Epithelial cell of prostate (primary cell): ENCODE measurements around the gene EVI5.
"Not testable (repeated sequence)": the region's sequence is repeated elsewhere in the genome, so short reads cannot be mapped to it uniquely, and the experiment has no call there.

Experiments
- DNase-seq: peaks from one replicate; pipeline ENCODE4 v3.0.0-alpha.2; 2011; ENCODE audit warnings: low read depth, low spot score
- H3K27ac ChIP-seq: fragments of 450-650 bp; 2 replicates; pipeline ENCODE4 v1.5.1; 2017; ENCODE audit warnings: mild to moderate bottlenecking

Gene EVI5

GRCh38 chr1:92536980-92537884 is 247.7 kb downstream of the EVI5 start:
- no peak overlapping the region for H3K27ac ChIP-seq

DNA sequence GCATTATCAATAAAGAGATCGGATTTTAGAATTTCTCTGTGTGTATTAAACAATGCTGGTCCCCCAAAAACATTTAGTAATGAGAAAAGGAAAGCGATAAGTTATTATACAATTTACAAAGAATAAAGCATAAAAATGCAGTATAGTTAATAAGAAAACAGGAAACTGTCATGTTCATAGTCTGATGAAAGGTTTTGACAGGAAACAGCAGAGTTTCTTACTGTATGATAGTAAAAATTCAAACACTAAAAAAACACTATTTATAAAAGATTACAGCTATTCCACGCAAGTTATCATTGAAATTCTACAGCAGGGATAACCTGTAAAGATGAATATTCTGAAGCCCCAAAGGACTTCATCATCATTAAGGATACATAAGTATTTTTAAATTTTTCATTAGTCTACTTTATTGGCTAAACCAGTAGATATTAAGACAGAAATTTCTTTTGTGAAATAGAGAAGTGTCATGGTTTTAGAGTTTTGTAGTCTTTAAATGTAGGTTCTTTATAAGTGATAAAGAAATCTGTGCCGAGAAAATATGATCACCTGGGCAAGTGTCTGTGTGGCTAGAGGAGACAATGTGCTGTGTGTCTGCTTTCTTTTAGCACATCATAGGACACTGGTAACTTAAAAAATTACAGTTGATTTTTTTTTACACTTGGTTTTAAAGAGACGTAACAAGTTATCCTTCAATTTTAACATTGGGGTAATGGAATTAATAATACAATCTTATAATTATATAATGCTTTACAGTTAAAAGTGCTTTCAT is 248.5 kb downstream of the EVI5 start:
- H3K27ac ChIP-seq, result no peak overlapping the region
- DNase-seq, result no peak

More at GRCh38 chr1:92536980-92537884, 247.7 kb downstream of the EVI5 start:
- no peak for DNase-seq

DNA sequence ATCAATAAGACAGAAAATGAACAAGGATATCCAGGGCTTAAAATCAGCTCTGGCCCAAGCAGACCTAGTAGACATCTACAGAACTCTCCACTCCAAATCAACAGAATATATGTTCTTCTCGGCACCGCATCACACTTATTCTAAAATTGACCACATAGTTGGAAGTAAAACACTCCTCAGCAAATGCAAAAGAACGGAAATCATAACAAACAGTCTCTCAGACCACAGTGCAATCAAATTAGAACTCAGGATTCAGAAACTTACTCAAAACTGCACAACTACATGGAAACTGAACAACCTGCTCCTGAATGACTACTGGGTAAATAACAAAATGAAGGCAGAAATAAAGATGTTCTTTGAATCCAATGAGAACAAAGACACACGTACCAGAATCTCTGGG is 252.5 kb downstream of the EVI5 start:
- H3K27ac ChIP-seq, DNase-seq: not testable (repeated sequence)

DNA sequence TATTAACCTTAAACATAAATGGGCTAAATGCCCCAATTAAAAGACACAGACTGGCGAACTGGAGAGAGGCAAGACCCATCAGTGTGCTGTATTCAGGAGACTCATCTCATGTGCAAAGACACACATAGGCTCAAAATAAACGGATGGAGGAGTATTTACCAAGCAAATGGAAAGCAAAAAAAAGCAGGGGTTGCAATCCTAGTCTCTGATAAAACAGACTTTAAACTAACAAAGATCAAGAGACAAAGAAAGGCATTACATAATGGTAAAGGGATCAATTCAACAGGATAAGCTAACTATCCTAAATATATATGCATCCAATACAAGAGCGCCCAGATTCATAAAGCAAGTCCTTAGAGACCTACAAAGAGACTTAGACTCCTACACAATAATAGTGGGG is 253.0 kb downstream of the EVI5 start:
- DNase-seq, H3K27ac ChIP-seq: not testable (repeated sequence)

GRCh38 chr1:92527670-92528069 is 257.2 kb downstream of the EVI5 start:
- no peak for DNase-seq
- H3K27ac ChIP-seq, result no peak overlapping the region

DNA sequence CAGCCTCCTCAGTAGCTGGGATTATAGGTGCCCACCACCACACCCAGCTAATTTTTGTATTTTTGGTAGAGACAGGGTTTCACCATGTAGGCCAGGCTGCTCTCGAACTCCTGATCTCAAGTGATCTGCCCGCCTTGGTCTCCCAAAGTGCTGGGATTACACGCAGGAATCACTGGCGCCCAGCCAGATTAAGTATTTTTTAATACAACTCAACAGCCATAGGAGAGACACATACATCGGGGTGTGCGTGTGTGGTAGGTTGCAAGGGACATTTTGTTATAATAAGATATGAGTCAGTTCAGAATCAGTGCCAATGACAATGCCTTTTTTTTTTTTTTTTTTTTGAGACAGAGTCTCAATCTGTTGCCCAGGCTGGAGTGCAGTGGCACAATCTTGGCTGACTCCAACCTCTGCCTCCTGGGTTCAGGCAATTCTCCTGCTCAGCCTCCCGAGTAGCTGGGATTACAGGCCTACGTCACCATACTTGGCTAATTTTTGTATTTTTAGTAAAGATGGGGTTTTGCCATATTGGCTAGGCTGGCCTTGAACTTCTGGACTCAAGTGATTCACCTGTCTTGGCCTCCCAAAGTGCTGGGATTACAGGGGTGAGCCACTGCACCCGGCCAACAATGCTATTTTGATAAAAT is 259.8 kb downstream of the EVI5 start:
- not testable (repeated sequence) for DNase-seq, H3K27ac ChIP-seq

- no peak overlapping the region for H3K27ac ChIP-seq
- no peak for DNase-seq
Measured at GRCh38 chr1:92519043-92519442, 265.9 kb downstream of the EVI5 start.

DNA sequence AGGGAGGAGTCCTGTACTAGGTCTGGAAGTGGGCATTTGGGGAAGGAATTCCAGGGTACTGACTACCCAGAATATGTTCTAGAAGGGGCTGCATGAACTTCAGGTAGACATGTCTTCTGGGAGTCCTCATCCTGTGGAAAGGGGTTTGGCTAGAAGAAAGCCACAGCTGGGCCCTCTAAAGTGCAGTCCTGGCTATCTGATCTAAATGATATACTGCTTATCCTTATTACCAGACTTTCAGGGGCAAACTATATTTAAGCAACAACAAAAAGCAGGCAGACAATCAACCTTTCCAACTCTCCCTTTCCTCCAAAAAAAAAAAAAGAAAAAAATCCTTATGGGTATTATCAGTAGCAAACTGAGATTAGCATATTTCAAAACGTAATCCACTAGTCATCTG is 268.3 kb downstream of the EVI5 start:
- DNase-seq, result no peak

DNA sequence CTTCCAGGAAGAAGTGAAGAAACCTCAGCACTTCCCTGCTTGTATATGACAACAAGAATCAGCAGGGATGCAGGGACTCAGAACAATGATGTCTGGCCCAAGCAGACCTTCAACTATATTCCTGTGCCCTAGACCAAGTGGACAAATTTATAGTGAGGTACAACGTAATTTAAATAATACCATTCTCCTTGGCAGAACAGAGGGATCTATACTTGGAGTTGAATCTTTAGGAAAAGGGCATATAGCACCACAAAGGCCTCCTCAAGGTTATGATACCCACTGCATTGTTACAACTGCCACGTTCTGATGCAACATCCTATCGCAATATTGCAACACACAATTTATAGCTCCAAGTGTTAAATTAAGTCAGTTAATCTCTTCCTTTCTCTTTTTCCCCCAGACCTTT is 269.1 kb downstream of the EVI5 start:
- DNase-seq, result no peak
- no peak overlapping the region for H3K27ac ChIP-seq

More for the DNA sequence above, 268.3 kb downstream of the EVI5 start:
- H3K27ac ChIP-seq, result no peak overlapping the region

GRCh38 chr1:92511541-92511940 is 273.4 kb downstream of the EVI5 start:
- no peak for DNase-seq
- H3K27ac ChIP-seq, result no peak overlapping the region

- DNase-seq, result no peak
- H3K27ac ChIP-seq, result no peak overlapping the region
Measured at GRCh38 chr1:92509619-92510018, 275.3 kb downstream of the EVI5 start.

- H3K27ac ChIP-seq, result no peak overlapping the region
- no peak for DNase-seq
Measured at GRCh38 chr1:92505015-92505692, 279.8 kb downstream of the EVI5 start.

DNA sequence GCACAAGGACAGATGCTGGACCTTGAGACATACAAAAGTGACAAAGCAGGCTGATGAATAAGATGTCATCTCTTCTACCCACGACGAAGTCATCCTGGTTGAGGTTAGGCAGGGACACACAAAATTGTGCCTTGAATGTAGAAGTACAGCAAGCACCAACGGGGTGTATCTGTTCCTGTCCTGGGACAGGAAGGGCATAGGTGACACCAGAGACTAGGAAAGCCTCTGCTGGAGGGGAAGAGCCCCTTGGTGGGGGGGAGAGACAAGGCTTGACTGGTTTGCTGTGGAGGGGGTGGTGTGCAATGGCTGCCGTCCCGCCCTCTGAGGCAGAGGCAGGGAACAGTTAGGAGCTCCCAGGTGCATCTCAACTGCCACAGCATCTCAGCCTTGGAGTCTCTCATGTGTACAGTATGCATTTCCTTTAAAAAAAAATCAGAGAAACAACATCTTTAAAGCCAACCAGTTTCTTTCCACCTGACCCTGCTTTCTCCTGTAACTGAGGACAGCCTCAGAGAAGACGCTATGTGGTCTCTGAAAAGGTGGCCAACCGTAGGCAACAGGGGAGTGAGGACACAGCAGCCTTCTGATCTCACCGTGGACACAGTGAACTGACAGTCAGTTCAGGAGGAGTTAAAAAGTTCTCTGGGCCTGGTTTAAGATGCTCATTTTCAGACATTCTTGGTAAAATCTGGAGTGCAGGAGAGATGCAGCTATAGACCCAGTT is 280.5 kb downstream of the EVI5 start:
- no peak overlapping the region for H3K27ac ChIP-seq
- DNase-seq, result no peak

- no peak for DNase-seq
- H3K27ac ChIP-seq, result no peak overlapping the region
Measured at GRCh38 chr1:92503926-92504285, 281.0 kb downstream of the EVI5 start.

DNA sequence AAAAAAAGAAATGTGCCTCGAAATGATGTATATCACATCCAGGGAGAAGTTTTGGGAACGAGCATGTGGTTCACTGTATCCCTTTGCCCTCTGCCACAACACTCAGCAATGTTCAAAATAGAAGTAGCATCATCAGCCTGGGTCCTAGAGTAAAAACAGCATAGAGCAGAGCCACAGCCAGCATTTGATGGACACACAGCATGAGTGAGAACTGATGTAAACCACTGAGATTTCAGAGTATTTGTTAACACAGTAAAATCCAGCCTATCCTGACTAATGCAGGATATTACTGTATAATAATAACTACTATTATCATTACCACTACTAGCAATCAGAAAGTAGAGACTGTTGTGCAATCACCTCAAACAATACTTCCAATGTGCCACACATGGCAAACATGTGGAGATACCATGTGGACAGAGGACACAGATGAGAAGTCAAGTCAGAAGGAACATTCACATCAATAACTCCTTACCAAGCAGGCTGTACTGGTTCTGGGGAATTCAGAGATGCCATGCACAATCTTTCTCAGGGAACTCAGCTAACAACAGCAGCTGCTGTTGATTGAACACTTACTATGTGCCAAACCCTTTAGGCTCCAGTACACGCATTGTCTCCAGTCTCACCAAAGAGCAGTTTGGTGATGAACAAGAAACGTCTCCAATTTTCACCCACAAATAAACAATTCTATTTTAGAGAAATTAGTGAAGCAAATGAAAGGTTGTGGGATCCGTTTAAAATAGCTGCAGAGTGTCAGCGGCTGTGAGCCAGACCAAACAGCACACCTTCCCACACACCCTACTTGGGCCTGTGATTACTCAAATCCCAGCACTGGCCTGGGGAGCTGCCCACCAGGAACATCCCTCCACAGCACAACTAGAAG is 281.6 kb downstream of the EVI5 start:
- H3K27ac ChIP-seq, result no peak overlapping the region
- DNase-seq, result no peak

DNA sequence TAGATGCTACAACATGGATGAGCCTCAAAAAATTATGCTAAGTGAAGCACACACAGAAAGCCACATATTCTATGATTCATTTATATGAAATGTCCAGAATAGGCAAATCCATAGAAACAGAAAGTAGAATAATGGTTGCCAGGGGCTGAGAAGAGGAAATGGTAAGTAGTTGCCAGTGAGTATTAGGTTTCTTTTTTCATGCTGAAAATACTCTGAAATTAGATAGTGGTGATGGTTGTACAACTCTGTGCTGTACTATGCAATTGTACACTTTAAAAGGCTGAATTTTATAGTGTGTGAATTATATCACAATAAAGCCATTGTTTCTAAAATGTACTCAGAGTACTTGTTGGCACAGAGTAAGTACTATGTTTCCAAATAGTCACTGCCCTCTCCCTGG is 282.7 kb downstream of the EVI5 start:
- H3K27ac ChIP-seq, result no peak overlapping the region
- DNase-seq, result no peak

- DNase-seq, result no peak
- H3K27ac ChIP-seq, result no peak overlapping the region
Measured at GRCh38 chr1:92500552-92500951, 284.4 kb downstream of the EVI5 start.

GRCh38 chr1:92495392-92496063 is 289.4 kb downstream of the EVI5 start:
- no peak overlapping the region for H3K27ac ChIP-seq
- DNase-seq, result no peak
